GM19035 (cell line): ENCODE results near the gene S1PR3.

Experiments
- ATAC-seq: cut with Tn5 transposase; IDR thresholded peaks from one replicate; pipeline ENCODE4 v1.9.1; 2021; ENCODE audit not compliant: unreplicated experiment

S1PR3 gene

DNA sequence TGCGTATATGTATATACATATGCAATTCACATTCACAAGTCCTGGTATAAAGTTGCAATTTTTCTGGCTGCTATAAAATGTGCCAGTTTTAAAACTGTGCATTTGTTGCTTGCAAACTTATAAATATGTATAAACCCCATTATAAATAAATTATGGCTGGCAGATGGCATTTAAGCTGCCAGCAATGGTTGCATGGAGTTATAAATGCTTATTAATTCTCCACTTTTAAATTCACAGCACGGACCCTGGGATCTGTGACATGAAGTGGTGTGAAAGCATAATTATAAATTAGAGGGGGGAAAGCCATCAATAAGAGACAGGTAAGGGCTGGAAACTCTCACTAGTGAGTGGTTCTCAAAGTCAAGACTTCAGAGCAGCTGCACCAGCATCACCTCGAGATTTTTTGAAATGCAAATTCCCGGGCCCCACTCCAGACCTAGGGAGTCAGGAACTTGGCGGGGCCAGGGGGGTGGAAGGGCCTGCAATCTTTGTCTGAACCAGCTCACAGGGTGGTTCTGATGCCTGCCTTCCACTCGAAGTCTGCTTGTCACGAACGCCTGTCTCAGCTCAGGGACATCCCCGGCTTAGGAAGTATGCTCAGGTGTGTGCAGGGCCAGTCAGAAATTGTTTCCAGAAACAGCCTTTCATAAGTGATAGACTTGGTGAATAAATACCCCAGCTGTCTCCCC lies 16.9 kb downstream of the S1PR3 start:
- no peak for ATAC-seq

DNA sequence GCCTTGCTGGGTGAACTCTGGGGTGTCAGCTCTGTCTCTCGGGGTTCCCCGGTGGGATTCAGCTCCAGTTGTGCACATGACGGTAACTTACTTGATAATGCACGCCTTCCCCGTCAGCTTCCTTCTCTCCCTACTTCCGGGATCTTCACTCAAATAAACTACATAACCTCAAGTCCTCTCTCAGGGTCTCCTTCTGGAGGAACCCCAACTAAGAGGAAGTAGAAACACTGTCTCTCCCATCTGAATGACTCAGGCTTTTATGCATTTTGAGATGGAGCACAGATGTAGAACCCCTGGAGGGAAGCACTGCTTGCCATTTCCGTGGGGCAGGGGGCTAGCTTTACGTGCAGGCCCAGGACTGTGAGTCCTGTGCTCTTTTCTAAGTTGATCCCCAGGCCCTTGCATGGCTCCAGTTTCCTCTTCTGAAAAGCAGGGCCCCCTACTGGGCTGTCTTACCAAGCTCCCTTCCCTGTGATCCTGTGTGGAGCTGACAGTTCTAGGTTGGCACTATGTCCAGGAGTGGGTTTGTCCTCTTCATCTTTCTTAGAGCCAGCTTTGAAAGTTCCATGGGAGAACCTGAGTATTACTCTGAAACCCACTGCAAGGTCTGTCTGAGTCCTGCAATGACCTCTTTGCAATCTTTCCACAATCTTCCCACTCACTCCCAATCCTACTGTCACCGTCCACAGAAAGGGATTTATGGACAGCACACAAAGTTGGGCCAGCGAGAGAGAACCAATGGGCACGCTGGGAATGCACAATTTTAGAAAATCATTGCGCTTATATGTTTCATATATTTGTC lies 17.7 kb downstream of the S1PR3 start:
- no peak for ATAC-seq

DNA sequence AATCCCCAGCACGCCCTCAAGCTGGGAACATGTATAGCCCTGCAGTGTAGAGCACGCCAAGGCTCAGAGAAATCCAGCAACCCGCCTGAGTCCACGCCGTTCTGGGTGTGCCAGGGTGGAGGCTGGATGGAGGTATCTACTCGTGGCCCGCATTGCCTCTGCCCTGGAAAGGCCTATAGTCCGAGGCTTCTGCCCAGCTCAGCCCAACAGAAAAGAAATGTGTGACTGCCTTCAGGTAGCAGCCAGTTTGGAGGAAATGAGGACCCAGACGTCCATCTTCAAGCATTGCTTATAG lies 18.2 kb downstream of the S1PR3 start:
- no peak for ATAC-seq

DNA sequence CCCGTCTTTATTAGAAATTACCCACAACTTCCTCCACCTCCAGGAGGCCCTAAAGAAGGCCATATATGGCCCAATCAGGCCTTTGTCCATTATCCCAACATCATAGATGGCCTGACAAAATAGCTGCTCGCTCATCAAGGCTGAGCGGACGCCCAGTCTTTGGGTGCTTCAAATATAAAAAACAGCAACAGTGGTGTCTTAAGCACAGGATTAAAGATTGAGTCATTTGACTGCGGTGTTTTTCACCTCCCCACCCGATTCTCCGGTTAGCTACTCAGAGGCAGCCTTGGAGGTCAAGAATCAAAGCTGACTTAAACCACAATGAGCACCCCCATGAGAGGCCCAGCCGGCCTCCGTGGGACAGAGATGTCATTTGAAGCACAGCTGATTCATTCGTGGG lies 18.8 kb downstream of the S1PR3 start:
- no peak for ATAC-seq

DNA sequence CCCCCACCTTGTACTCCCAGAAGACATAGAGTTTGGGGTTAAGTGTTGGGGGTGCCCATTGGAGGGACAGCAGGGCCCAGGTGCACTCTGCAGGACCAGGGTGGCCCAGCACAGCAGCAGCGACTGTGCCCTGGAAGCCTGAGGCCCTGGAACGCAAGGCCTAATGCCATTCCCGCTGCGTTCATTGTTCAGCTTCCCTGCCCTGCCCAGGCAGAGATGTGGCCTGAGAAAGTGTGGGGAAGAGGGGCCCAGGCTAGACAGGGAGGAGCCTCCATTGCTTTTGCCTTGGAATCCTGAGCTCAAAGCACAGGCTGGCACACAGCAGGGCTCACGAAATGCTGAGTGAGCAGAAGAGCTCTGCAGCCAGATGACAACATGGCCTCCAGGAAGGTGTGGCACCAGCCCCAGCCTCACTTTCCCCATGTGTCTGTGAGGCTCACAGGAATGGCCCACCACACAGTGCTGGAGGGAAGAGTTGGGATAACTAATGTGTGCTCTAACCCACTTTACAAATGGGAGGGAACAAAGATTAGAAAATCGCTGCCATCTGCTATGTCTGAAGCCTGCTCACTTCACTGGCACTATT lies 19.4 kb downstream of the S1PR3 start:
- ATAC-seq = no peak

DNA sequence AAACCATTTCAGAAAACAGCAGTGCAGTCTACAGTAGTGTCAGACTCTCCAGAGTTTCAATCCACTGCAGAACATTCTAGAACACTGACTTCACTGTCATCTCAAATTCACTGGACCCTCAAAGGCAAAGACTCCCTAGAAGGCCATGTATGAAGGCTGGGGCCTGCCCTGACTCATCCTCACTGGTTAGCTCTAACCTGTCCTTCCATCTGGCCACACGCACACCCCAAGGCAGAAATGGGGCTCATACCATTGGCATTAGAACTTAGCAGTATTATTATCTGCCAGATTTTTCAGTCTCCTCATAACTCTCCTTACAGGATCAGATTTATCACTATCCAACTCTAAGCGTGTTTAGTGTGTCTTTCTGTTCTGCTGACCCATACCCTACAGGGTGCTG lies 20.4 kb downstream of the S1PR3 start:
- ATAC-seq = no peak

DNA sequence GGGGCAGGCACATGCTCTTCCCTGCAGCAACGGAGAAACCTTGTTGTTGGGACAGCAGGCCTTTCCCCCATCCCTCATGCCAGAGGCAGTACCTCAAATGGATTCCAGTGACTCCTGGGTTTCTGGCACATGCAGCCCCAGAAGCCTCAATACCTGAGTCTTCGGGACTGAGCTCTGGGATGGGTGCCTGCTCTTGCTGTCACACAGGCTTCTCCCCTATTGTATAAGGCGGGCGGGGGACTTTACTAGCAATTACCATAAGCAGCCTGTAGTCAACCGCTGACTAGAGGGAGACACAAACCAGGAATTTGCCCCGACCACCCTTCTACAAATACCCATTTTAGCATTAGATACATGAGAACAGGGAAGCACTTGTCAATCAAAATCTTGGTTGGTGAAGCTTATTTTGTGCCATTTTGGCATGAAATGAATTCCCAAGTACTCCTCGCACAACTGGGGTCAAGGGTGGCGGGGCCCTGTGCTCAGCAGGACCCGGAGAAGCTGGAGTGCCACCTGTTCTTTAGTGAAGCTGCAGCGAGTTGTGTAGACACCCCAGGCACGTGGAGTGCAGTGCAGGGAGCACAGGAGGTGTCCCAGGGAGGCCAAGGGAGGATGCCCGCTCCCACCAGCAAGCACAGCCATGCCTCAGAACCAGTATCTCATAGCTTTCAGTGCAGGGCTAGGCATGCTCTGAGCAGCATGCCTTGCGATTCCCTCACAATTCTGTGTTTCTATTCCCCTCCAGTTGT lies 21.2 kb downstream of the S1PR3 start:
- ATAC-seq = no peak

DNA sequence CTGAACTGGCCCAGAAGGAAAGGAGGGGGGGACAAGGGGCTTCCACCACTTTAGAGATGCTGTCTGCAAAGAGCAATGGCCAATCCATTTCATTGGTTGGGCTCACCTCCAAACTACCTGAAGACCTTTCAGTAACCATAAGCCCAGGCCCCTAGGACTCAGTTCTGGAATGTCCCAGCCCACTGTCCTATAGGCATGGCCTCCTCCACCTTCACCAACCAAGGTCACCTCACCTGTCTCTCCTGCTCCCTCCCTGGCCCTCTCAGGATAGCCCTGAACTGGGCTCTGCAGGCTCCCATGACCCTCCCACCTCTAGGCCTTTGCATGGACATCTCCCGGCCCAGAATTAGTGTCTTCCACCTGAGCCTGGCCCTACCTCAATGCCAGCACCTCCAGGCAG lies 22.4 kb downstream of the S1PR3 start:
- no peak for ATAC-seq

DNA sequence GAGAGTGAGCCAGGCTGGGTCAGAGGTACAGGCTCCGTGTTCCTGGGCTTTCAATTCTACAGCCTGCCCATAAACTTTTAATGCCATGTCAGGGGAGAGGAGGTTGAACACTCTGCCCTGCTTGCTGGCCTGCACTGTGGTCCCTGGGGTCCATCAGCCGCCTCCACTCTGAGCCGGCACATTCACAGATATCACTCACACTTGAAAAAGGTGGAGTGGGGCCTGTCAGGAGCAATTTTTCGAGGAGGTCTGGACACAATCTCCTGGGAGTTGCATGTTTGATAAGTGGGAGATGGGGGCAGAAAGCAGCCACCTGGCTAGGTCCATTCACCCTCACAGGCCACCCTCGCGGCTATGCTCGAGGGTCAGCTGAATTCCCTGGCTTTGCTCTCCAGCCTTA lies 22.9 kb downstream of the S1PR3 start:
- no peak for ATAC-seq

DNA sequence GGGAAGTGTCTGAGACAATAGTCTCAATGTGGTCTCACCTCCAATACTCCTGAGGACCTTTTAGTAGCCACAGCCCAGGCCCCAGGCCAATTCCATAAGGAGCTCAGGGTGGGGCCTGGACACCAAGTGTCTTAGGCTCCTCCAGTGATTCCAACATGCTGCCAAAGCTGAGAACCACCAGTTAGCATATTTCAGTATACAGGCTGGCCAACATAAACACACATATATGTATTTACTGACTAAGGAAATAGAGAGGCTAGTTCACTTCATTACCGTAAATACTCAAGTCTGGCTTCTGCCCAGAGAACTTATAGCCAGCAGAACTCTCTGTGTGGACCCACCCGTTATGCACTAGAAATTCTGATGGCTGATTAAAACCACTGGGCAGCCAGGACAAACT lies 24.1 kb downstream of the S1PR3 start:
- ATAC-seq = no peak

DNA sequence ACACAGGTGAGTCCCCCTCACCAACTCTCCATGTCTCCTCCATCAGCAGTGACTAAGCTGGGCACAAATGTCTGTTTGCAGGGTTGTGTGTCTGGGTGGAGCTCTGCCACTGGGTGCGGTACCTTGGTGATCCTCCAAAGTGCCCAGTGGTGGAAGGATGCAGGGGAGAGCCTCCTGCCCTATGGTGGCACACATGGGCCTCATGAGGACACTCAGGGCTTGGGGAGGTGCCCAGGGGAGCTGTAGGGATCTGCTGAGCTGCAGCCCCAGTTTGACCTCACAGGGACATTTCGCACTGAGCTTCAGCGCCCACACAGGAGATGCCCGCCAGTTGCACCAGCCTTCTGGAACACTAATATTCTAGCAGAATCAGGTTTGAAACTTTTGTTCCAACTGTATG lies 29.5 kb downstream of the S1PR3 start:
- ATAC-seq = no peak

DNA sequence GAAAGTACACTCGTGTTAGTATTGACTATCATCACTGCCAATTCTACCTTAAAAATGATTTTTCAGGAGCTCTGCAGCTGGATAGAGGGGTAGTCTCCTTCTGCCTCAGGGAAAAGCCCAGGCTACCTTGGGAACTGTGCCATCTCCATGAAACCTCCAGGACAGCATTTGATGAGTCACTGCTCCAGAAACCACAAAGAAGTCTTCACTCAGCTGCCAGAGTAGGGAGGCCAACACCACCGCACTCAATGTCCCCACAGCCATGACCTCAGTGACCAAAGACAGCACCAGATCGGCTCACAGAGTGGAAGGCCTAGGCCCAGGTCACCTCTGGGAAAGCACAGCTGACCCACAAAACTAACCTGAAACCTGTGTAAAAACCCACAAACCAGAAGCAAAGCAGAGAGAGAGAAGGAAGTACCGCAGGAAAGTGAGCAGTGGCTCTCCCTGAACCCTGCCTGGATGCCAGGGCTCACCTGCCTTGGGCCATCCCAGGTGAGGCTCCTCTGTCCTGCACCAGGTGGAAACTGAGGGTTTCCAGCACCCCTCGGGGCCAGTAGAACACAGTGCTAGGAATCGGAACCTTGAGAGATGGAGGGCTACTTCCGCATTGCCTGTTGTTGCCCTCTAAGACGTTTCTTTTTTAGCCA lies 30.0 kb downstream of the S1PR3 start:
- ATAC-seq = no peak

DNA sequence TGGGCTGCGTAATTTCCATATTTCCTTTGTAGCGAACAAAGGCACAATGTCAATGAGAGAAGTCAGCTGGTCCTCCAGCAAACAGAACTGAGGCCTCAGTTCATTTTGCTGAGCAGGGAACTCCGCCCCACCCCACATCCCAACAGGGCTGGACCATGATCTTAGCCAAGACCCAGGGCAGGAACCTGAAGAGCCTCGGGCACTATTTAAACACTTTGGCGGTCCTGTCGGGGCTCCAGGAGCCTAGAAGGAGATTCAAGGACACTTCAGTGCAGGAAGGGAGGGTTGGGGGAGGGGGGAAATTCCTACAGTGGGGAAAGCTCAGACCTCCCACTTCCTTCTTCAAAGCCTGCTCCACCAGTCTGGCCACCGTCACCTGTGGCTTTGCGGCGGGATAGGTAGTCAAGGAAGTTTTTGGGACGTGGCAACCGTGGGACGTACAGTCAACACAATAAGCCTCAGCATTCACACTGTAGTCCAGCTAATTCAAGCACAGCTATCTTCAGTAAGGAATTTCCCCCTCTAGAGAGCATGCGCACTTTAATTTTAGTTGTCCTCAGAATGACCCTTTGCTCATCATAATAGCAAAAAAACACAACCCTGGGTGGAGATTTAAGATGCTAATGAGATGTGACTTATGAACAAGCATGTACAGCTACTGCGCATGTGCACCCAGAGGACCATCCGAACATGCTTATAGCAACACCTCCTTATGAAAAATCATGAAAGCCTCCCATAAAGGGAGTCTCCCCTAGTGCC lies 30.9 kb downstream of the S1PR3 start:
- ATAC-seq = no peak

DNA sequence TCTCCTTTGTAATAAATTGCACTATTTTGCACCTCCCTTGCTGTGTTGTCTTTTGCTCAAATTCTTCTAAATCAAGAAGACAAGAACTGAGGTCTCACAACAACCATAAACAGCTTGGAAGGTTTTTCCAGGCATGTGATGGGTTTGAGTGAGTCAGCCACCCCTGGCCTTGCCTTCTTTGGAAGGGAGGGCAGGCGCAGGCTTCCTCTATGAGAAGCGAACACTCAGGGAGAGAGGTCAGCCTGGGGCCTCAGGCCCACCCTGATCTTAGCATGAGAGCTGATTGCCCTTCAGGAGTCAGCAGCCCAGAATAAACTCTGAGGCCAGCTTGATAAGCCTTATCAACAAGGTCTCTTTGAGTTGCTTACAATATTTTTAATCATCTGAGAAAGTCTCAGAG lies 31.6 kb downstream of the S1PR3 start:
- ATAC-seq = no peak

DNA sequence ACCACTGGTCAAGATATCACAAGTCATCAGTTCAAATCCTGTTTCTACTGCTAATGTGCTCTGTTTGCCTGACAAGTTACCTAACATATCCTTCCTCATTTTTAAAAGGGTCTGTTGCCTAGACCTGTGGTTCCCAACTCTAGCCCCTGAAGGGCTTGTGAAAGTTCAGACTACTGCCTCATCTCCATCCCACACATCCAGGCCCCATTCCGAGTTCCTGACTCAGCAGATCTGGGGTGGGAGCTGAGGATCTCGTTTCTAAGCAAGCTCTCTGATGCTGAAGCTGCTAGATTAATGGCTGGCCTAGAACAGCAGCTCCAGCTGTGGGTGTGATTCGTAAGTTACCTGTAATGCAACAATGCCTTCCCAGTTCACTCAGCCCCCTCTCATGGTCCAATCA lies 32.5 kb downstream of the S1PR3 start:
- no peak for ATAC-seq

DNA sequence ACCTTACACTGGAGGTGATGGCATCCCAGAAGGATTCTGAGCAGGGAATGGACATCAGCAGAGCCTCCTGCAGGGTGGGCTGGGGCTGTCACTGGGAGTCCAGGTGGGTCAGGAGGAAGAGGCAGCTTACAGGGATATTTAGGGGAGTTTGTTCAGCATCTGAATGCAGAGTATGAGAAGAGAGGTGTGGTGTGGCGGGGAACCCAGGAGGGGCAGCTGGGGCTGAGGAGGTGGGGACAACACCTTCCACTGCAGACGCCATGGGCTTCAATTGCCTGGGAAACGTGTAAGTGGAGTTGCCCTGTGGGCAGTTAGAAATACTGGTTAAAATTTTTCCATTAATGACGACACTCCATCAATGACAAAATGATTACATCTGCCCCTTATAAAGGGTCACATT lies 33.5 kb downstream of the S1PR3 start:
- ATAC-seq = no peak

DNA sequence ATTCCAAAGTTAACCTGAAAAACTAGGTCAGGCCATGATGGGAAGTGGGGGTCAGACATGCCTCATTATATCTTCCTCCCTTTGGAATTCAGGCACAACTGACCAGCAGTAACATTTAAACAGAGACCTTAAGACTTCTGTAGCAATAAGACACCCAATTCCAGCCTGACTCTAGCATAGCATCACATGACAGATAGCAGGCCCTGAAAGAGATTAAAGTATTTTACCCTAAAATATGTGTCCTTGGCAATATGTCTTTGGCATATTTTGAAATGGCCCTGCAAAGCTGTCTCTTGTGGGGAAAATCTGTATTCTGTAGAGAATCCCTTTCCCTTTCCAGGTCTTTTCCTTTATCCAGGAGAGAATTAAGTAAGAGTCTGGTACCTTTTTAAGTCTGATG lies 34.3 kb downstream of the S1PR3 start:
- no peak for ATAC-seq

DNA sequence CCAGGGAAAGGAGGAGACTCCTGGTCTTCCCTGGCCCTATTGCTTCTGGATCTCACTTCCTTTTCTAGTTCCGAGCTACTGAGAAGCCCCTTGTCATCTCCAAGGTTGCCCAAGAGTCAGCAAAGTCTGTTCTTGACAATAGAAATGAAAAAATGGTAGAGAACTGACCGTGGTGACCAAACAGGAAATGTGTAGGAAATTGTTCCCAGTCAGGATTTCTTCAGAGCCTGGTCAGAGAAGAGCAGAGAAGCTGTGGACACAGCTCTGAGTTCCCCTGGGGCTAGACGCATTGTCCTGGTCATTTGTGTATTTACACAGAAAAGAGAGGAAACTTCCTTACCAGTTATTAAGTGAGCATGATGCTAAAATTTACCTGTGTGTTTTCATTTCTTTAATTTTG lies 35.6 kb downstream of the S1PR3 start:
- ATAC-seq = no peak

DNA sequence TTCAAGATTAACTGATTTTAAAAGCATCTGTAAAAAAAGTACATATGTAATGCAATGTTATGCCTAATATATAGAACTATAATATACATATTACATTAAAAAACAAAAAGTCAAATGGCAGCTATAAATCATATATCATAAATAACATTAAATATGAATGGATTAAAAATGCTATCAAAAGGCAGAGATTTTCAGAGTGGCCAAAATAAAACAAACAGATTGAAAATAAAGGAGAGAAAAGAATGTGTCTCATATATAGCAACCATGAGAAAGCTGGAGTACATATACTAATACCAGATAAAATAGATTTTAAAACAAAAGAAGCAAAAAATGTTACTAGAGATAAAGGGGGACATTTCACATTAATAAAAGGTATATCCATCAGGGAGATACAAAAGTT lies 38.5 kb downstream of the S1PR3 start:
- ATAC-seq = no peak

DNA sequence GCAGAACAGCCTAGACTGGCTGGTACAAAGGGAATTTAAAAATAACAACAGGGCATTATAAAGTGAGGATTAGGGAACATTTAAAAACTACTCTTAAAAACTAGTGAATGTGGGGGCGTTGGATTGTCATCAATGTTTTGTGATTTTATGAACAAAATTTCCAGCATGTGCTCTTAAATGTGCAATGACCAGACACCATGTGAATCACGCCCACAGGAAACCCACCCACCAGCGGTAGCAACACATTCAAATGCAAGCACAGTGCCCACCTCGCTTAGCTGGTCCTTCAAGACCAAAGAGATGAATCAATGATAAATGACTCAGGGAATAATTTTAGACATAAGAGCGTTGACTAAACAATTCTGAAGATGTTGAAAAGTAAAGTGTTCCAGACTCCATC lies 40.9 kb downstream of the S1PR3 start:
- no peak for ATAC-seq

DNA sequence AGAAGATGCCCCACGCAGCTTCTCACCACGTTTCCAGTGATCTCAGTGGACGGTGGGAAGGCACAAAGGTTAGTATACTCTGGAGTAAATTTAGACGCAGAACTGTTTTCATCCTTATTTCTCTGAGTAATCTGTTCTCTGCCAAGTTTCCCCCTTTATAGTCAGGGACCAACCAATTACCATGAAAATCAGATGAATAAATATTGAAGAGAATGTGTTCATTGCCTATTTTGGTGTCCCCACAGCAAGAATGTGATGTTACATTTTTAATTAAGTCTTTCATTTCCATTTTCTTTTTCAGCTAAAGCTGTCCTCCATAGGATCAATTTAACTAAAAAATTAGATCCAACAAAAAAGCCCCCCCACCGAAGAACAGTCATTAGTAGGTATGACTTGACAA lies 41.4 kb downstream of the S1PR3 start:
- ATAC-seq = no peak
